NCI-H1092 treated with DMSO at 0.1 percent for 48 hours (cell line): ENCODE results near the gene GPR135.
"Not testable (repeated sequence)": the region's sequence is repeated elsewhere in the genome, so short reads cannot be mapped to it uniquely, and the experiment has no call there.

Experiments
- DNase-seq: peaks from one replicate; lab custom pipeline; 2025; lab: John Stamatoyannopoulos, UW

The GPR135 gene

DNA sequence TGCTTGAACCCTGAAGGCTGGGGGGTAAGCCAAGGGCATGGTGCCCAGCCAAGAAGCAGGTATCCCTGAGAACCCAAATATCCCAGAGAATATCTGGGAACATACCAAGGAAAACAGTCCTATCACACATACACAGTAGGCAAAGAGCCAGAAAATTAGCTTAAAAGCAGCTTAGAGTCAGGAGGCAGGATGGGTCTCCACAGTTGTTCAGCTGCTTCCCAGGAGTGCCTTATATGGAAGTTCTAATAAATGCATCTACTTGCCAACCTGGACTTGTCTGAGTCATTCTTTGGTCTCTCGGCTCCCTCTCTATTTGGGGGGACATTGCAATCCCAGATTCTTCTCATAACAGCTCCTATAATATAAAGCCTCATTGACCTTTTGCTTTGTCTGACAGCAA, 9.0 kb upstream of the GPR135 start:
- no peak for DNase-seq

DNA sequence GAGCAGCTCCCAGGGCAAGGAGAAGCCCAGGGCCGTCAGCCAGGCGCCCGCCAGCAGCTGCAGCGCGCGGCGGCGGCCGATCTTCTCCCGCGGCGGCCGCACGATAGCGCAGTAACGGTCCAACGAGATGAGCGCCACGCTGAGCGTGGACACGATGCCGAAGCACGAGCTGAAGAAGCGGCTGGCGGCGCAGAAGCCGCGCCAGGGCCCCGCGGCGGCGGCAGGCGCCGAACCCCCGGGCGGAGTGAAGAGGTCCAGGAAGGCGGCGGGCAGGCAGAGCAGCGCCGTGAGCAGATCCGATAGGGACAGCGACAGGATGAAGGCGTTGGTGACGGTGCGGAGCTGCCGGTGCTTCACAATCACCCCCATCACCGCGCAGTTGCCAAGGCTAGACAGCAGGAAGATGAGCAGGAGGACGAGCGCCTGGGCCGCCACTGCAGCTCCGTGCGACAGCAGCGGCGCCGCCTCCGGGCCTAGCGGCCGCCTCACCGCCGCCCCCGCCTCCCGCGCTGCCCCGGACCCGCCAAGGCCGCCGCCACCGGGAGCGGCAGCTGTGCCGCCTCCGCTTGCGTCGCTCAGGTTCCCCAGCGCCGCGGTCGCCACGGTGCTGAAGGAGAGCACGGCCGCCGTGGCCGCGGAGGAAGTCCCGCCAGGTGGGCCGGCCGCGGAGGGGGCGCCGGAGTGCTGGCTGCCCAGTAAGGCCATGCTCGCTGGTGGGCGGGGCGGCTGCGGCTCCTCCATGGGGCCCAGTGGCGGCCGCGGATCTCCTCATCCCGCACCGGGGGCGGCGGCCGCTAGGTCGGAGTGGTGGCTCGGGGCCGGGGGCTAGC, 479 bp downstream of the GPR135 start:
- DNase-seq: peak; percentile 76

DNA sequence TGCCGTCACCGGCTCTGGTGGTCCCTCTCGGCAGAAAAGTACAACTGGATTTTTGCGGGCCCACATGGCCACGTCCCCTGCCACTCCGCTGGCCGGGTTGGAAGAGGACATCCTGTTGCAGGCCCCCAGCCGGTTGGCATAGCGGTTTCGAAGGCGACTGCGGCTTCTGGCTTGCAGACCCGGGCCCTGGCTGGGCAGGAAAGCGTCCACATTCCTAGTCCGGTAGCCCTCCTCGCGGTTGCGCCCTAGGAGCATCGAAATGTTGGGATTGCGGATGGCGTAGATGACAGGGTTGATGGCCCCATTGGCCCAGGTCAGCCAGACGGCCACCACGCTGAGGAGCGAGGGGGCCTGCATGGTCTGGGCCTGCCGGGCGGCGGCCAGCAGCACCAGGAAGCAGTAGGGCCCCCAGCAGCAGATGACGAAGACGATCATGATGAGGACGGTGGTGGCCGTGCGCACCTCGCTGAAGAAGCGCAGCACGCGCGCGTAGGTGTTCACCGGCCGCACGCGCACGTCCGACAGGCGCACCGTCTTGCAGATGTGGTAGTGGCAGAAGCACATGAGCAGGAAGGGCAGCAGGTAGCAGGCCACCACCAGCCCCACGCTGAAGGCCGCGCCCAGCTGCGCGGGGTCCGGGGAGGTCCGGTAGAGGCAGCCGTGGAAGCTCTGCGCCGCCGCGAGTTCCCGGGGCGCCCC, 1.2 kb downstream of the GPR135 start:
- DNase-seq: peak; percentile 34

DNA sequence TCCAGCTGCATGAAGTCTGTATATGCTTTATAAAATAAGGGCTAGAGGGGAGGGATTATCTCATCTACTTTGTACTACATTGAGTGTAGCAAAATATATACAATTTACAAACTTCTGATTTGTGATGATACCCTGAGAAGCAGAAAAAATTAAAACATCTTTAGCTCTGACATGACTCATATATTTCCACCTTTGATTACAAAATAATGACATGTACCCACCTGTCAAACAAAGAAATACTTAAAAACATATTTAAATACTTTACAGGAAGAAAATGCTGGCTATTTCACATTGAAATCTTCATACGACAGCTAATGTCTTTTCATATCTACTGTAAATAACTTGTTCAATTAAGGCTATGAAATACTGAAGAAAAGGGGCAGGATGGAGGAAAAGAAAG, 3.3 kb downstream of the GPR135 start:
- no peak for DNase-seq

DNA sequence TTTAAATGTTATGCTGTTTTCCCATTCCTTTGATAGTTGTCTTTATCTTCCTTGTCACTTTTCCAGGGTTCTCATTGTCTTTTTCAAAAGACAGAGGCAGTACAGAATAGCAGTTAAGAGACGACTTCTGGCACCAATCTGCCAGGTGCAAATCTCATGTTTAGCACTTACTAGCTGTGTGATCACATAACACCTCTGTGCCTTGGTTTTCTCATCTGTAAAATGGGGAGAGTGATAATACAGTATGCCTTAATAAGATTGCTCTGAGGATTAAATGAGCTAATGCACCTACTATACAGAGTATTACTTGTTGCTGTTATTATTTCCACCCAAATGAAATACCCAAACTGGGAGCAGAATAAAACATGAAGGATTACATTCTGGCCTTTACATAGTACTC, 4.8 kb downstream of the GPR135 start:
- DNase-seq: no peak

DNA sequence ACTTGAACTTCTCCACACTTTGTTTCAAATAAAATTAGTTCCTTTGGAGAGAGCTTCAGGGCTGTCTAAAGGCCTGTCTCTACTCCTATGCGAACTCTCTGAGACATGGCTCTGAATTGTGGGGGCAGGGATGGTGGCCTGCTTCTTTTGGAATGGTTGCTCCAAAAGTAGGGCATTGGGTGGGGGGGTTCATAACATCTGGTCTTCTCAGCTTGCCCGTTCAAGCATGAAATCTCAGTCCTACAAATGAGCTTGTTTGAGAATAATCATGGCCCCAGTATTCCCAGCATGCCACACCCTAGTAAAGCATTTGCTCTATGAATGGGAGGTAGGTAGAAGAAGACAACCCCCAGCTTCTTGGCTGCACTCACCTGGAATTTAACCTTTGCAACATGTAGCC, 6.7 kb downstream of the GPR135 start:
- DNase-seq: no peak

DNA sequence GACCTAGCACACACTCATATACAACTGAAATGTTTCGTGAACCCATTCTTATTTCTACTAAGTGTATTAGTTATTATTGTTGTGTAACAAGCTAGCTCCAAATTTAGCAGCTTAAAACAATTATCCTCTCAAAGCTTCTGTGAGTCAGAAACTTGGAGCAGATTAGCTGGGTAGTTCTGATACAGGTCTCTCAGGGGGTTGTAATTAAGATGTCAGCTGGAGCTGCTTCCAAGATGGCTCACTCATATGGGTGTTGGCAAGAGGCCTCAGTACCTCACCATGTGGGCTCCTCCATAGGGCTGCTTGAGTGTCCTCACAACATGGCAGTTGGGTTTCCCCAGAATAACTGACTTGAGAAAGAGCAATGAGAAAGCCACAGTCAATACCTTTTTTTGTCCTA, 9.8 kb downstream of the GPR135 start:
- no peak for DNase-seq

DNA sequence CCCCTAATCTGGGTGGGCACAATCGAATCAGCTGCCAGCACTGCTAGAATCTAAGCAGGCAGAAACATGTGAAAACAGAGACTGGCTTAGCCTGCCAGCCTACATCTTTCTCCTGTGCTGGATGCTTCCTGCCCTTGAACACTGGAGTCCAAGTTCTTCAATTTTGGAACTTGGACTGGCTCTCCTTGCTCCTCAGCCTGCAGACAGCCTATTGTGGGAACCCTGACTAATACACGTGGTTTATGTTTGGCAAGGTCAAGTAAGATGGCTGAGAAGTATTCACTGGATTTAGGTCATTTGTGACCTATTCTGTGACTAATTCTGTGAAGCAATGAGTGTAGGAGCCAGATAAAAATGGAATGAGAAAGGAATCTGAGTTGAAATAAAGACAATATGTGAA, 11.0 kb downstream of the GPR135 start:
- DNase-seq: no peak

DNA sequence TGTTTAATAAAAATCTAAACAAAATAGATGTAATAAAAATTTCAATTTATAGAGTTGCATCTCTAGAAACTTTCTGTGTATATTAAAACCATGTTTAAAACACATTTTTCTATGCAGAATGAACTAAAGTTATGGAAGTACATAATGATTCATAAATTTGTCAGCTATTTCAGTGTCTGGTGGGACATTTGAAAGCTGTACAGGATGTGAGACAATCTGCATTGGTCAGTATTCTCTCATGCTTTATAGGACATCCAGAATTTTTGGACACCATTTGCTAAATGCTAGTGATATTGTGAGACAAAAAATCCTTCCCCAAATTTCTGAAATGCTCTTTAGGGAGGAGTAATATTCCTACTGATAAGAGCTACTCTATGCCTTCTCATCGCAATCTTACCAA, 13.3 kb downstream of the GPR135 start:
- DNase-seq: no peak

DNA sequence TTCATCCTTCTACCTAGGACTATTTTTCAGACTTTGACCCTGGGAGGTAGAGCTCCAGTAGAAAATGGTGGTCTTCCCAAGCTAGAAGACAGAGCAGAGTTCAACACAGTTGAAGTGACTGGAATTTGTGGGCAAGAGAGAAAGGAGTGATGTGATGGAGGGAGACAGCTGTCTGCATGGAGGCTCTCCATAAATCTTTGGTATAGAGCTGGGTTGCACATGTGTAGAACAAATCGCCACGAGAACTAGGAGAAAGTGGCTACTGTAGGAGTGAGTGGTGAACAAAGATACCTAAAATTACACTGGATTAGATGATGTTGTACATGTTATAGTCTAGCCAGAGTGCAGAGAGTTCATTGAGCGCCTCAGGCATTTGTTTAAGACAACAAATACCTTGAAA, 14.5 kb downstream of the GPR135 start:
- DNase-seq: no peak

DNA sequence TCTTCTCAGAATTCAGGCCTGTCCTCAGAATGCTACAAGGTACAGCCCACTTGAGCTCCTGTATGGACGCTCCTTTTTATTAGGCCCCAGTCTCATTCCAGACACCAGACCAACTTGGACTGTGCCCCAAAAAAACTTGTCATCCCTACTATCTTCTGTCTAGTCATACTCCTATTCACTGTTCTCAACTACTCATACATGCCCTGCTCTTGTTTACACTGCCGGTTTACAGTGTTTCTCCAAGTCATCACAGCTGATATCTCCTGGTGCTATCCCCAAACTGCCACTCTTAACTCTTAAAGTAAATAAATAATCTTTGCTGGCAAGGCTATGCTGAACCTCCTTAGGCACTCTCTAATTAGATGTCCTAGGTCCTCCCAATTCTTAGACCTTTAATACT, 16.5 kb downstream of the GPR135 start:
- DNase-seq: not testable (repeated sequence)

DNA sequence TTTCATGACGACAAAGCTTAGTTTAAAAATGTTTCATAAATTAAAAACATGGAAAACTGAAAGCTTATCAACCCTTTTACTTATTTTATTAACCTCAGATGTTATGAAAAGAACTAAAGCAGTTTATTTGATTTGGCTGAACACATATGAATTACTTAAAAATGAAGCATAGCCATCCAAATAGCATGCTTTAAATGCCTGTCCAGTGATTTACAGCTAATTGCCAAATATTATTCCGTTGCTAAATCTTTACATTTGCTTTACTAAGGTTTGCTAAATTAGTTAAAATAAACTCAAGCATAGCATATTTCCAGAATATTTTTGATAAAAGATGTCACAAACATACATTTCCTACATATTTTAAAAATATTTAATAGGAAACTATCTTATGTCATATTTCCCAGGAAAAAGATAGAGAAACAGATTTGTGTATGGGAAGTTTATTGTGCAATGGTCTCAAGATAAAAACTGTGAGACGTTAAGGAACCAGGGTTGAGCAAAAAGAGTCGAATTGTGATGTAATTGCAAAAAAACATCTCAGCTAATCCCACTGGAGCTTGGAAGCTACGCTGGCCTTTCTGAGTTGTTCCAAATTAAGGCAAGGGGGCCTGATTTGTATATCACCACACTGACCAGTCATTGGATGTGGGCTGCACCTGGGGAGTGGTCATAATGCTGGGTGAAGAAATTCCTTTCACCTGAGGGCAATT, 25.8 kb downstream of the GPR135 start:
- no peak for DNase-seq

DNA sequence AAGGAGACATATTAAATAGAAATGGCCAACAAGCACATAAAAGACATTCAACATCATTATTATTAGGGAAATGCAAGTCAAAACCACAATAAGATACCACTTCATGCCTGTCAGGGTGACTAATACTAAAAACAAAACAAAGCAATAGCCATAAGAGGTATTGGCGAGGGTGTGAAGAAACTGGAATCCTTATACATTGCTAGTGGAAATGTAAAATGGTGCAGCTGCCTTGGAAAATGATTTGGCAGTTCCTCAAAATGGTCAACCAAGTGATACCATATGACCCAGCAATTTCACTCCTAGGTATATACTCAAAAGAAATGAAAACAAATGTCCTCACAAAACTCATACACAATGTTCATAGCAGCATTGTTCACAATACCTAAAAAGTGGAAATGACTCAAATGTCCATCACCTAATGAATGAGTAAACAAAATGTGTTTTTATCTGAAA, 27.0 kb downstream of the GPR135 start:
- no peak for DNase-seq

DNA sequence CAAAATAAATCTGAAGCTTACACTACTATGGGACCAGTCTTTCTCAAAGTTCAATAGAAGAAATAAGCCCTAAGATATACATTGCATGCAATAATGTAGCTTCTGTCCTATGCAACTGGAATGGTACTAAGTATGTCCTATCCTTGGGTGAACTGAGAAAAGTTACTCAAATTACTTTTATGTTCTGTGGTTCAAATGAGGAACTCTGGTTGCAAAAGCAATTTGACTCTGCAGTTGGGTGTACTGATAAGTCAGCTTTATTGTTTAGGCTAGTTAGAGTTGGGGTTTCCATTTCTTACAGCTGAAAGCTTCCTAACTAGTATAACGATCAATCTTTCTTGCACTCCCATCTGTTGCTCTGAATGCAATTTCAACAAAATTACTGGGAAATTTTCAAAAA, 29.2 kb downstream of the GPR135 start:
- DNase-seq: no peak

DNA sequence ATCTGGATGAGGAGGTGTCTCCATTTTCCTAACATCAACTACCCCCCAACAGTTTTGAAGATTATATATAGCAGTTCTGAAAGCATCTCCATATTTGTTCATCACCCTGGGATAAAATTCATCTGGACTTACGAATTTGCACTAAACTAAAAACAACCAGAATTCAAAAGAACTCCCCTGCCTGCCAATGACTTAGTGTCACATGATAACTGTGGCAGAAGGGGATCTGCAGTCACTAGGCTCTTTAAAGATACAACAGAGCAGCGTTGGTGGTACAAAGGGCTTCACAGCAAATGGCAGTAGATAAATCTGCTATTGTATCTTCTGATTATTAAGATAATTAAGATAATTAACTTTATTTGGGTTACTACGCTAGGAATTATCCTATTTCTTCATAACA, 30.1 kb downstream of the GPR135 start:
- DNase-seq: peak; percentile 55

DNA sequence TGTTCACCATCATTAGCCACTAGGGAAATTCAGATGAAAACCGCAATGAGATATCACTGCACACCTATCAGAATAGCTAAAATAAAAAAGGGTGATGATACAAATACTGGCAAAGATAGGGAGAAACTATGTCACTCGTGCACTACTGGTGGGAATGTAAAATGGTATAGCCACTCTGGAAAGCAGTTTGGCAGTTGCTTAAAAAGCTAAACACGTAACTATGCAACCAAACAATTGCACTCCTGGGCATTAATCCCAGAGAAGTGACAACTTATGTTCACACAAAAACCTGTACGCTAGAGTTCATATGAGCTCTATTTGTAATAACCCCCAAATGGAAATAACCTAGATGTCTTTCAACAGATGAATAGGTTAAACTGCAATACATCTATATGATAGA, 35.4 kb downstream of the GPR135 start:
- no peak for DNase-seq

DNA sequence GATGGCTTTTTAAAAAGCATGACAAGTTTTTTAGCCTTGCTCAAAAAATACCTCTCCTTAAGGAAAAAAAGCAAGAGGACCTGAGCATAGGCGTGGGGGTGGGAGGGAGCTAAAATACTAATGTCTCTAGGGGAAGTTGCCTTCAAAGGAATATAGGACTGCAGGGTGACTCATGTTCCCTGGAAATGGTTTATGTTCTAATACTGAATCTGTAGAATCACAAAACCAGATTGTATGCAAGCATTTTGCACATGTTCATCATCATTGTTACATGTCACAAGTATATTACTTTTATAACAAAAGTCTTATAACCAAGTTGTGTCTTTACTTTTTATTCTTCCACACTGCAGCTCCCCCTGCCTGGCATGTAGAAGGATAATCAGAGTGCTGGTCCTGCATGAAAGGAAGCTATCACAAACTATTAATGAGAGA, 36.6 kb downstream of the GPR135 start:
- DNase-seq: no peak

DNA sequence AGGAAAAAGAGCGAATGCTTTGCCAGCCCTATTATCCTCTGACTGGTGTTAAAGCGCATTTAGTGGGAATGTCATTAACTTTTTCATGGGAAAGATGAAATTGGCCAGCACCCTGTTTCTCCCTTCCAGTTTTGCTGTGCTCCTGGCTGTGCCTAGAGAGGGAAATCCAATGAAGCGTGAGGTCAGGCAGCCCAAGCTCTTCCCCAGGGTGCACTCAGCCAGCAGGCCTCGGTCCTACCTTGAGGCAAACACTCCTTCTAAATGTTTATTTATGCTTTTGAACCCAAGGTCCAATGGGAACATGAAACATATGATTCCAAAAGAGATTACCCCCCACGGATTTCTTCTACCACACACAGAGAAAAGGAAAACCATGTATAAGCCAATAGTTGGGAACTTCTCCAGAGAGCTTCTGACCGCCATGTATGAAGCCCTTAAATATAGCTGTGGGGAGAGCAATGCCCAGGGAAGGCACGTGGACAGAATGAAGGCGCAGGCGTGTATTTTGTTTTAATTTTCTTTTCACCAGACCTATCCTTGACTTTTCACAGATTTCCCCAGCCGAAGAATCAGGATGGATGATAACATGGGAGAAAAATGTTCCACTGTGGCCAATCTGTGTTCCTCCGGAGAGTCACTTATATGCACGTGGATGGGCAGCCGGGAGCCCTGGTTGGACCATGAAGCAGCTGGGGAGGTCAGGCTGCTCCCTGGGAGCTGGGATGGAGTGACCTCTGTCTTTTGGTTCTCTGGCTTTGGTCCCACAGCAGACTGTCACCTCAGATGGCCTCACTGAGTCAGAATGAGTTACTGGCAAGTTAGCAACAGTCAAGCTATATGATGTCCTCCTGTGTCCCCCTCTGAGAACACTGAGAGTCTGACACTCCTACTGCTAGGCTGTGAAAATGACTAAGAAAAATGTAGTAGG, 37.3 kb downstream of the GPR135 start:
- peak; percentile 22 for DNase-seq

DNA sequence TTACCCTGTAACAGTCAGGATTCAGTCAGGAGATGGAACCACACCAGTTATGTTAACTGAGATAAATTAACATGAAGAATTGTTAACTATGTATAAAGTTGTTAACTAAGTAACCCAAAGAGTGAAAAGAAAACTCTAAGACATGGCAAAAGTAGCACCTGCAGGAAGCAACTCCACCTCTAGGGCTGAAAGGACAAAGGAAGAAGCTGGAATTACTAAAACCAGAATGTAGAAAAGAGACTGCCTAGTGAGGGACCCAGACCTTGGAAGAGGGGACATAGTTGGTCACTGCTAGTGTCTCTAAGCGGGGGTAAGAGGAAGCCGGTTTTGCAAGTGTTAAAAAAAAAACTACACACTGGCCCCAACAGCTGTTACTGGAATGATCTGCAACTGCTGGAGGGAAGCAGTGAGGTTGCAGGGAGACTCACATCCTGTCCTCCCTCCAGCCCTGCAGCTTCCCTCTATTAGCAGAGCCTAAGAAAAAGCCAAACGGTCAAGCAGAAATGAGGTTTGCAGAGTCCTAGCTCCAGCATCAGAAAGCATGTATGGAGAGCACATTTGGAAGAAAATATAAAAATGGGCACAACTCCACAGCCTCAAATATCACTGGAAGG, 39.8 kb downstream of the GPR135 start:
- DNase-seq: no peak

DNA sequence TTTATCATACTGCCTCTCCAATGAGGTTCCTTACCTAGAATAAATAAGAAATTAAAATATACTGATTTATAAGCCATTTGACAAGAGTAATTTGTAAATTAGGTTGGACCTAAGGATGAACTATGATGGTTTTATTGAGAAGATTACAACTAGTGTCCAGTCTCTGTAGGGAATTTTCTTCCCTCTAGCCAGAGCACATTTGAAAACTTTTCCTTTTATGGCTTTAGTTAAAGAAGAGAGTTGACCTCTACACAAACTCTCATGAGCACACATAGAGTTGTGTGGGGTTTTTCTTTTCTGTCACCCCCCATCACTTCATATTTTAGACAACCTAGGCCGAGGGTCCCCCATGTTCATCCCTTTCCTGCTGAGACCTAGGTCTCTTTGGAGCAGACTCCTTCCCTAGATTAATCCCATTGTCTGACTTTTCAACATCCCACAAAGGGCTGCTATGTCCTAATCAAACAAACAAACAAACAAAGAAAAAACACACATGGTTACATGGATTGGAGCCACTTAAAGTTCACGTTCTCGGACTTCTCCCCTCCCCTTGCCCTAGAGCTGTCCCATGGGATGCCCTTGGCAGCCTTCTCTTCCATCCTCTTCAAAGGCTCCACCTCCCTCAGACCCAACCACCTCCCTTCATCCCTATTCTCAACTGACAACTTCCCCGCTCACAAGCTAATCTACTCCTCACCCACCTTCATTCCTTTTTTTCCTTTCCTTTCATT, 40.7 kb downstream of the GPR135 start:
- no peak for DNase-seq
